GM10248 (cell line): ENCODE data around the gene CLDN14.

Source experiments
- CTCF ChIA-PET: fragments of 300-600 bp; sonication (Branson Sonifier 250); formaldehyde crosslinking; extraction: SDS; loops from one replicate; lab custom pipeline; 2021; ENCODE audit warnings: antibody characterized with exemption; lab: Yijun Ruan, JAX
- POLR2A ChIA-PET: fragments of 350-650 bp; sonication (Branson Sonifier 250); formaldehyde crosslinking; extraction: SDS; loops from one replicate; lab custom pipeline; 2020; ENCODE audit warnings: antibody characterized with exemption; lab: Yijun Ruan, JAX
- DNase-seq: peaks from one replicate; pipeline ENCODE4 v3.0.0; 2012; ENCODE audit errors: extremely low spot score
- TF ChIP-seq, protein P1 (sequence below): IDR thresholded peaks from 2 replicates; pipeline ENCODE4 v1.5.1; 2012; ENCODE audit warnings: mild to moderate bottlenecking, low read depth; ENCODE audit errors: extremely low read depth, missing control alignments, control extremely low read depth

Gene CLDN14

DNA sequence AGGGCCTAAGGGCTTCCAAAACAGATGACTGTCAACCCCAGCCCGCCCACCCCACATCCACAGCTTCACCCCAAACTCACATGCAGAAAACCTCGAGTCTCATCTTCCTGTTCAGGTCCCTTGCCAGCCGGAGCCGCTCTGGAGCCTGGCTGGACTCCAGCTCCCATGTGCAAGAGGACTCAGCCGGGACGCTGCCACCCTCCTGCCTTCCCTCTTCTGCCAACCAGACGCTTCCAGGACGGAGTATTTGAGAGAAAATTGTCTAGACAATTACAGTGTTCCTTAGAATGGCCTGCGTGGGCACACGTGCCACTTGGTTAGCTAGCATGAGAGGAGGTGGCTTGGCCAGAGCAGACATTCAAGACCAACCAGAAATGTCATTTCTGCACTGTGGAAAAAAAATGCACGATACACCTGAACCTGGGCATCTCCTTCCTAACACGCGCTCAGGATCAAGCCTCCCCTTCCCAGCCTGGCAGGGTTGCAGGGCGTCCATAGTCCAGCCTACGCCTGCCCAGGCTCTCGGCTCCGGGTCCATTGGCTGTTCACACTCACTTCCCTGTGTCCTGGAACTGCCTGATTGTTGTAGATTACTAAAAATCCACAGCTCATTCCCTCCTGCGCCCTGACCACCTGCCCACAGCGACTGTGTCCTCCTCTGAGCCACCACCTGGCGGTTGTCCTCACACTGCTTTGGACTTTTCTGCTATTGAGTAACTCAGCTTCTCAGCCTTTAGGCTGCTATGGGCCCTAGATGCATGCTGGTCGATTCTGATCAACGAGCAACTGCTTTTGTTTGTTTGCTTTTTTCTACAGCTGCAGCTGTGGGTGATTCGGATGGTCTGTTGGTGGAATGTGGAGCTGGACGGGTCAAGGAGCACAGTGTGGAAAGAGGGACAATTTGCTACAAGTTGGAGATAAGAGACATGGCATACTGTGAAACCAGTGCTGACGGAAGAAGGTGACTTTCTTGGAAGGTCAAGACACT lies at the start of gene CLDN14:
Gene CLDN14 (minus strand): TSS at position 708 of the 988 bp plus-strand sequence. CDS start 18,427 bp downstream, outside the sequence.
- DNase-seq = no peak
- TF ChIP-seq, protein P1, sequence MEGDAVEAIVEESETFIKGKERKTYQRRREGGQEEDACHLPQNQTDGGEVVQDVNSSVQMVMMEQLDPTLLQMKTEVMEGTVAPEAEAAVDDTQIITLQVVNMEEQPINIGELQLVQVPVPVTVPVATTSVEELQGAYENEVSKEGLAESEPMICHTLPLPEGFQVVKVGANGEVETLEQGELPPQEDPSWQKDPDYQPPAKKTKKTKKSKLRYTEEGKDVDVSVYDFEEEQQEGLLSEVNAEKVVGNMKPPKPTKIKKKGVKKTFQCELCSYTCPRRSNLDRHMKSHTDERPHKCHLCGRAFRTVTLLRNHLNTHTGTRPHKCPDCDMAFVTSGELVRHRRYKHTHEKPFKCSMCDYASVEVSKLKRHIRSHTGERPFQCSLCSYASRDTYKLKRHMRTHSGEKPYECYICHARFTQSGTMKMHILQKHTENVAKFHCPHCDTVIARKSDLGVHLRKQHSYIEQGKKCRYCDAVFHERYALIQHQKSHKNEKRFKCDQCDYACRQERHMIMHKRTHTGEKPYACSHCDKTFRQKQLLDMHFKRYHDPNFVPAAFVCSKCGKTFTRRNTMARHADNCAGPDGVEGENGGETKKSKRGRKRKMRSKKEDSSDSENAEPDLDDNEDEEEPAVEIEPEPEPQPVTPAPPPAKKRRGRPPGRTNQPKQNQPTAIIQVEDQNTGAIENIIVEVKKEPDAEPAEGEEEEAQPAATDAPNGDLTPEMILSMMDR = no peak
- POLR2A ChIA-PET = no interaction called here
- CTCF ChIA-PET = interaction anchor here (1.6 to 2.4 kb wide), 3 partner anchors 10 to 57 kb away, joined by 4 to 10 read pairs (median 6); no protein-coding TSS in a partner anchor

- CTCF ChIA-PET = interaction anchor here (0.8 to 2.0 kb wide), 4 partner anchors 12 to 102 kb away, joined by 3 to 8 read pairs (median 4); no protein-coding TSS in a partner anchor
Measured at GRCh38 chr21:36528716-36529115, 48.8 kb upstream of the CLDN14 start.

GRCh38 chr21:36527317-36527716 lies 47.4 kb upstream of the CLDN14 start:
- DNase-seq = no peak
- TF ChIP-seq, protein P1 = no peak
- POLR2A ChIA-PET = no interaction called here
- CTCF ChIA-PET = interaction anchor here (1.0 to 1.8 kb wide), 6 partner anchors 9 to 22 kb away, joined by 3 to 4 read pairs (median 3); no protein-coding TSS in a partner anchor

More at GRCh38 chr21:36528716-36529115, 48.8 kb upstream of the CLDN14 start:
- POLR2A ChIA-PET = no interaction called here
- no peak for DNase-seq
- TF ChIP-seq, protein P1 = no peak

DNA sequence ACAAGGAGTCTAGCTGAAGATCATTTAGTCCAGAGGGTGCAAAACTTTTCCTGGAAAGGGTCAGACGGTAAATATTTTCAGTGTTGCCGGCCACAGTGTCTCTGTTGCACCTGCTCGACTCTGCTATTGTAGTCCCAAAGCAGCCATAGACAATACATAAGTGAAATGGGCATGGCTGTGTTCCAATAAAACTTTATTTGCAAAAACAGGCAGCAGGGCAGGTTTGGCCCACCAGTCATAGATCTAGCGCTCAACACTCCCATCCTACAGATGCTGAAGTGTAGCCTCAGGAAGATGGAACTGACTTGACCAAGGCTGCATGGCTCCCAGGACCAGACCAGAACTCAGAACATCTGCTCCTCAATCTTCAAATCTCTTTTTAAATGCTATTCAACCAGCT lies 46.2 kb upstream of the CLDN14 start:
- ChIA-PET POLR2A (no interaction called here), CTCF (interaction anchor here (0.8 to 1.8 kb wide), 5 partner anchors 9 to 24 kb away, joined by 3 to 5 read pairs (median 4); no protein-coding TSS in a partner anchor)
- DNase-seq = no peak
- TF ChIP-seq, protein P1 = no peak

GRCh38 chr21:36524477-36524876 lies 44.6 kb upstream of the CLDN14 start:
- DNase-seq = no peak
- TF ChIP-seq, protein P1 = no peak
- POLR2A ChIA-PET = no interaction called here
- CTCF ChIA-PET = interaction anchor here (1.0 kb wide), 1 partner anchor 13 kb away, joined by 4 read pairs; no protein-coding TSS in a partner anchor

GRCh38 chr21:36522219-36522808 lies 42.4 kb upstream of the CLDN14 start:
- TF ChIP-seq, protein P1 = no peak
- no peak for DNase-seq
- ChIA-PET POLR2A (no interaction called here), CTCF (interaction anchor here (0.6 kb wide), 1 partner anchor 17 kb away, joined by 3 read pairs; no protein-coding TSS in a partner anchor)
